GM18861 (cell line): ENCODE results near the gene HNRNPUL1.
"Not testable (repeated sequence)": the region's sequence is repeated elsewhere in the genome, so short reads cannot be mapped to it uniquely, and the experiment has no call there.

Experiments used
- ATAC-seq: cut with Tn5 transposase; IDR thresholded peaks from one replicate; pipeline ENCODE4 v1.9.1; 2021; ENCODE audit not compliant: unreplicated experiment

Gene HNRNPUL1

GRCh38 chr19:41273076-41273475 lies 8.9 kb downstream of the HNRNPUL1 start:
- ATAC-seq: no peak

- no peak for ATAC-seq
Observed at GRCh38 chr19:41274802-41275201, 10.6 kb downstream of the HNRNPUL1 start.

GRCh38 chr19:41276231-41276630 lies 12.1 kb downstream of the HNRNPUL1 start:
- ATAC-seq: no peak

- no peak for ATAC-seq
Observed at GRCh38 chr19:41278478-41278877, 14.3 kb downstream of the HNRNPUL1 start.

GRCh38 chr19:41288673-41289530 lies 24.7 kb downstream of the HNRNPUL1 start:
- ATAC-seq: no peak

- ATAC-seq: not testable (repeated sequence)
Observed at GRCh38 chr19:41289814-41290213, 25.6 kb downstream of the HNRNPUL1 start.

- ATAC-seq: no peak
Observed at GRCh38 chr19:41294393-41294792, 30.2 kb downstream of the HNRNPUL1 start.

- ATAC-seq: no peak
Observed at GRCh38 chr19:41295499-41295898, 31.3 kb downstream of the HNRNPUL1 start.

GRCh38 chr19:41296433-41296871 lies 32.3 kb downstream of the HNRNPUL1 start:
- no peak for ATAC-seq

- ATAC-seq: peak; percentile 66
Observed at GRCh38 chr19:41297628-41298347, 33.6 kb downstream of the HNRNPUL1 start.

GRCh38 chr19:41298348-41298964 lies 34.3 kb downstream of the HNRNPUL1 start:
- ATAC-seq: no peak

GRCh38 chr19:41299046-41299754 lies 35.0 kb downstream of the HNRNPUL1 start:
- no peak for ATAC-seq

GRCh38 chr19:41299755-41300089 lies 35.5 kb downstream of the HNRNPUL1 start:
- no peak for ATAC-seq

- no peak for ATAC-seq
Observed at GRCh38 chr19:41300555-41300954, 36.4 kb downstream of the HNRNPUL1 start.

GRCh38 chr19:41302624-41303351 lies 38.6 kb downstream of the HNRNPUL1 start:
- ATAC-seq: no peak

GRCh38 chr19:41303954-41304353 lies 39.8 kb downstream of the HNRNPUL1 start:
- no peak for ATAC-seq

- no peak for ATAC-seq
Observed at GRCh38 chr19:41304706-41305483, 40.7 kb downstream of the HNRNPUL1 start.

GRCh38 chr19:41305927-41306793 lies 42.0 kb downstream of the HNRNPUL1 start:
- no peak for ATAC-seq
